GM15510 (cell line): ENCODE data around the gene SKAP1.
A peak's percentile ranks its signal among the peaks of the same experiment; 100 is the strongest.

Source experiments
- POLR2A ChIP-seq: IDR thresholded peaks from 3 replicates; pipeline ENCODE4 v1.6.1; 2011; ENCODE audit warnings: borderline replicate concordance; ENCODE audit not compliant: insufficient read length; ENCODE audit errors: extremely low read depth

SKAP1 gene

DNA sequence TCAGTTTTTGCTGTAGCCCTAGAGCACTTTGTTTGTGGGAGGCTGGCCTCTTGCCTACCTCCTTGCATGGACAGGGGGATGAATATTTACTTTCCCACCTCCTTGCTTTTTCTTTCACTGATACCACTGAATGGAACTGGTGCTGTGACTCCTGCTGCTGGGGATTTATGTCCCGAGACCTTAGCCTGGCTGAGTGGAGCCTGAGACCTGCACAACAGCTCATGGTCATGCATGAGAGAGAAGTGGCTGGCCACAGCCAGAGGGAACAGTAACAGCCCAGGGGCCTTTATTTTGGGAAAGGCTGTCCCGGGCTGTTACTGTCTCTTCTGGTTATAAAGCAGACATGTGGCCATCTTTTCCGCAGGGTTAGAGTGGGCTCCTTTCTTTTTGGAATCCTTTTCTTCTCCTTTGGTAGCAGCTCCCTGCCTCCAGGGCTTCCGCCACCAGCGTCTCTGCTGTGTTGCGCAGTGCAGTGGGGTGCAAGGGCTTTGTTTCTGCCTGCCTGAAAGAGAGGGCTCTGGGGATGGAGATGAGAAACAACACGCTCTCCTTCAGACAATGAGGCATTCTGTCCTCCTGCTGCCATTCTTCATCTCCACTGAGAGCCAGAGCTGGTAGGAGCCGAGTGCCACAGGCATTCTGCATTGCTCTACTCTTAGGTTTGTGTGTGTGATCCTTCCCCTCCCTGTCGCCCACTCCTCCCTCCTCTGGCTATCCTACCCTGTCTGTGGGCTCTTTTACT, 307.9 kb downstream of the SKAP1 start:
- TF ChIP-seq POLR2A = no peak

DNA sequence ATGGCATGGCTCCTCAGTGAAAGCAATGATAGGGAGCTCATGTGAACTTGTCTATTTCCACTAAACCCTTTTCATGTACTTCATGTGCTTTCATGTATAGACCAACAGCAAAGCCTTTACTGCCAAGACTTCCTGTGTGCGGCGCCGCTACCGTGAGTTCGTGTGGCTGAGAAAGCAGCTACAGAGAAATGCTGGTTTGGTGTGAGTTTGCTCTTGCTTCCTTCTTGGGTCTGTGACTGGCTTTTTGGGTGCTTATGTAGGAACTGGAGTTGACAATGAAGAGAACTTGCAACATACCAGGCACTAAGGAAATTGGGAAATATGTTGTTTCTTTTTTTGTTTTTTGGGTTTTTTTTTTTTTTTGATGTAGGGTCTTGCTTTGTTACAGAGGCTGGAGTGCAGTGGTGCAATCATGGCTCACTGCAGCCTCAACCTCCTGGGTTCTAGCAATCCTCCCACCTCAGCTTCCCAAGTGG, 316.8 kb downstream of the SKAP1 start:
- no peak for TF ChIP-seq POLR2A

DNA sequence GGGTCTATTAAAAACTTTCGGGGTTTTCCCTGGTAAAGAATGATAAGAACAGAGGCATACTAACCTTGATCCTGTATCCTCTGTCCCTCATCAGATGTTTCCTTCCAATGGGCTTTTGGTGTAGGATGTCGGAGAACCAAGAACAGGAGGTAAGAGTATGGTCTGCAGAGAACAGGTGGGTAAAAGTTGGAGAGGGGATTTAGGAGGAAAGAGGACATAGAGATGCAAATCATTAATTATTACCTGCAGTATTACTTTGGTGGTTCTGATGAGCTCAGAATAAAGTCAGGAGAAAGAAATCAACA, 318.1 kb downstream of the SKAP1 start:
- TF ChIP-seq POLR2A = no peak

DNA sequence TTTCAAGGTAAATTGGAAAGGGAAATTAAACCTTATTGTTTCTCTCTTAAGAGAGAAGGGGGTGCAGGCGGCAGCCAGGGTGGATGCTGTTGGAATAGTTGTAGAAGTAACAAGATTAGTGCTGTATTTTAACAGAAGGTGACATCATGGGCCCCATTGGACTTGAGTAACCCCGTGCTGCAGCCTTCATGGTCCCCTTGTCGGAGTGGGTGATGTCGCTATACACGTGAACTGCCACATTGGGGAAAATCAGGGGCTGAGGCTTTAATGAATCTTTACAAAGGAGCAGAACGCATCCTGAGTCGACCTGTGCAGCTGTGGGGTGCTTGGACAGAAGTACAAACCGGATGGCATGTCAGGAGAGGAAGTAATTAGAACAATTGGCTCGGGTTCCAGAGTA, 319.3 kb downstream of the SKAP1 start:
- TF ChIP-seq POLR2A = no peak

DNA sequence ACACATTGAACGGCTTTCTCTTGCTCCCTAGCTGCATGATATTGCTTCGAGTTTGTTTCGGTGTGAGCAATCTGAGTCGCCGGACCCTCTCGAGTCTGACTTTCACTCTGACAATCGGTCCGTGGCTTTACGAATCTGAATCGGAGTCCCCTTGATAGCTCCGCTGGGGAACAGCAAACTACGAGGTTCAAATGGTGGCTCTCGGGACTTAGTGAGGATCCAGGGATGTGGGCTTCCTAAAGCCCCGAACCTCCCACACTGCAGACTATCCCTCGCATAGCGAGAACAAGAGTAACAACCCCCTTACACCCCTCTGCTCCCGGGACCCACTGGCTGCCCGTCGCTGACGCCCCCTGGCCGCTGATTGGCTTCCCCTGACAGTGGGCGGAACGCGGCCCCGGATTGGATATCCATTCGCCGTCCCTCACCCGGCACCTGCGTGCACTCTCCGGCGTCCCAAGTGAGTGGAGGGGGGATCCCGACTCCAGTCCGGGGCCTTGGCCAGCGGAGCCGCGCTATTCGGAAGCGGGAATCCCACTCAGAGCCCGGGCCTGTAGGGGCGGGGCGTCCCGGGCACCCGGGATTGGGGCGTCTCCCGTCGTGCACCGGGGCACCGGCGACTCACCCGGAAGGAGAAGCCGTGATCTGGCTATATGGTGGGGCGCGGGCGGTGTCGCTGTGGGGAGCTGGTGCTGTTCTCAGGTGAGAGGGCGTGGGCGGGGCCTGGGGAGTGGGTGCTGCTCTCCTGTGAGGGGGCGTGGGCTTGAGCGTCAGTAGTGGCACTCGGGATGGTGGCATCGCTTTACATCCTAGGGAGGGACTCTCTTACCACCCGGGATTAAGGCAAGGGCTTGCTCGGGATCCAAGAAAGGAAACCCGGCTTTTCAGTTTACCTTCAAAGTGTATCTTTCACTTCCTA, 322.6 kb downstream of the SKAP1 start, which contains the start of gene SNX11:
SNX11 (plus strand) TSS at position 630 of the 919 bp plus-strand sequence. CDS start 4,278 bp downstream, outside the sequence.
- TF ChIP-seq POLR2A = peak; percentile 84

DNA sequence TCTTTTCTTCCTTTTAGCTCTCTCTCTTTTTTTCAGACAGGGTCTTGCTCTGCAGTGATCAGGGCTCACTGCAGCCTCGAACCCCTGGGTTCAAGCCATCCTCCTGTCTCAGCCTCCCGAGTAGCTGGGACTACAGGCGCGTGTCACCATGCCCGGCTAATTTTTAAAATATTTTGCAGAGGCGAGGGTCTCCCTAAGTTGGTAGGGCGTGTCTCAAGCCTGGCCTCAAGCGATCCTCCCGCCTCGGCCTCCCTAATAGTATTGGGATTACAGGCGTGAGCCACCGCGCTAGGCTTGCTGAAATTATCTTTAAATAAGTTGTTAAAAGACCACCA, 323.2 kb downstream of the SKAP1 start:
- no peak for TF ChIP-seq POLR2A

DNA sequence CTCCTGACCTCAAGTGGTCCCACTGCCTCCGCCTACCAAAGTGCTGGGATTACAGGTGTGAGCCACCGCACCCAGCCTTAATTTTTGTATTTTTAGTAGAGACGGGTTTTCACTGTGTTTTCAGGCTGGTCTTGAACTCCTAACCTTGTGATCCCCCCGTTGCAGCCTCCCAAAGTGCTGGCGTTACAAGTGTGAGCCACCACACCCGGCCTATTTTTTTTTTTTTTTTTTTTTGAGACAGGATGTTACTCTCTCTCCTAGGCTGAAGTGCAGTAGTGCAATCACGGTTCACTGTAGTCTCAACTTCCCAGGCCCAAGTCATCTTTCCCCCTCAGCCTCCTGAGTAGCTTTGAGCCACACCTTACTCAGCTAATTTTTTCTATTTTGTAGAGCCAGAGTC, 325.6 kb downstream of the SKAP1 start:
- TF ChIP-seq POLR2A = no peak

DNA sequence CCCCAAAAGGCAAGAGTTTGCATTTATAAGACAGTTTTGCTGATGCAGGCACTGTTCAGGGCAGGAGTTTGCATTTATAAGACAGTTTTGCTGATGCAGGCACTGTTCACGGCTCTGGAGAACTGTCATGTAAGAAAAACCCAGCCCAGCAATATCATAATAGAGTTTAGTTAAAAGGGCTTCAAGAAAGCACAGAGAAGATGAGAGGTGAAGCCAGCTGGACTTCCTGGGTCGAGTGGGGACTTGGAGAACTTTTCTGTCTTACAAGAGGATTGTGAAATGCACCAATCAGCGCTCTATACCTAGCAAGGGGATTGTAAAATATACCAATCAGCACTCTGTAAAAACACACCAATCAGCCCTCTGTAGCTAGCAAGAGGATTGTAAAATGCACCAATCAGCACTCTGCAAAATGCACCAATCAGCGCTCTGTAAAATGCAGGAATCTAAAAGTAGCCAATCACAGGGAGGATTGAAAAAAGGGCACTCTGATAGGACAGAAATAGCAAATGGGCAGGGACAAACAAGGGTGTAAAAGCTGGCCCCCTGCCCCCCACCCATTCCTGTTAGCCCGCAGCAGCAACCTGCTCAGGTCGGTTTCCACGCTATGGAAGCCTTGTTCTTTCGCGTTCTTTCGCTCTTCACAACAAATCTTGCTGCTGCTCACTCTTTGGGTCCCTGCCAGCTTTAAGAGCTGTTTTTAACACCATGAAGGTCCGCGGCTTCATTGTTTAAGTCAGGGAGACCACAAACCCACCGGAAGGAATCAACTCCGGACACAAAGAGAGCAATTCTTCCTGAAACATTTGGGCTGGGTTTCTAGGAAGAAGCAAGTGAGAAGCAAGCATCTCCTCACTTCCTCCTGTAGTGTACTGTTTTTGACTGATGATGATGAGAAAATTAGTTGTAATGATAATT, 327.0 kb downstream of the SKAP1 start:
- TF ChIP-seq POLR2A = no peak

DNA sequence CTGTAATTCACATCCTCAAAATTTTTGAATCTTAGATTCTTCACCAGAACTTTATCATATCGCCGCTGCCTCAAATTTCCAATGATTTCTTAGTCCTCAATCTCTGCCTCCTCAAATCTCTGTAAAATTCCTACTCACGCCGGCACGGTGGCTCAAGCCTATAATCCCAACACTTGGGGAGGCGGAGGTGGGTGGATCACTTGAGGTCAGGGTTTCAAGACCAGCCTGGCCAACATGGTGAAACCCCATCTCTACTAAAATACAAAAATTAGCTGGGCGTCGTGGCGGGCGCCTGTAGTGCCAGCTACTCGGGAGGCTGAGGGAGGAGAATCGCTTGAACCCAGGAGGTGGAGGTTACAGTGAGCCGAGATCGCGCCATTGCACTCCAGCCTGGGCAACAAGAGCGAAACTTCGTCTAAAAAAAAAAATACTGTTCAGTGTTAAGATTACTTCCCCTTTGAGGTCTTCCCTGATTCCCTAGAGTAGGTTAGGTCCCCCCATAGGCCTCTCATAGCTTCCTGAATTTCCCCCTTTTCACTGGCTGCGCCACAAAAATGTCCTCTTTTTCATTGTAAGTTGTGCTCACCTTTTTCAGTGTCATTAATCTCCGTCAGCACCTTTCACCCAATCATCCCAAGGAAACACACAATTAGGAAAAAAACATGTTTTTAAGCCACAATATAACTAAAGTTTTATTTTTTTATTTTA, 327.8 kb downstream of the SKAP1 start:
- no peak for TF ChIP-seq POLR2A

DNA sequence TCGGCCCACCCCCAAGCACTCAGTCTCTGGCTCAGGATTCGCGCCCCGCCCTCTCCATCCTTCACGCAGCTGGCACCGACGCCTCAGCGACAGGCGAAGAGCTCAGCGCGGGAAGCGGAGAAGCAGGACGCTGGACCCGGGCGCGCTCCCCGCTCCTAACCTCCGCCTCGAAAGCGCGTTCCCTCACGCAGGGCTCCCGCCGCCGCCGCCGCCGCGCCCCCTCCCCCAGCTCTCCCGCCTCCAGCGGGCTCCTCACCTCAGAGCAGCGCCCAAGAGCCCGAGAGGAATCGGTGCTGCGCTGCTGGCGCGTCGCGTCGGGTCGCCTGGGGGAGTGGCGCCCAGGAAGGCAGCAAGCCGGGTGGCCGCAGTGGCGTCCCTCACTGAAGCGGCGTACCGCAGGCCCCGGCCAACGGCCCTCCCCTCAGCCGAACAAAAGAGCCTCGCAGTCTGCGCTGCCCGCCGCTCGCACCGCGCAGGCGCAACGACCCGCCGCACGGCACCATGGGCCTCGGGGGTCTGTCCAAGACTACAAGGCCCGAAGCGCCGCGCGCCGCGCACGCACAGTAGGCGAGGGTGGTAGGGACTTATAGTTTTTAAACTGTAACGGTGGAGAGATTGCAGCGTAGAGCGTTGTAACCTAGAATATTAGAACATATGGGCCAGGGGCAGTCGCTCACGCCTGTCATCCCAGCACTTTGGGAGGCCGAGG, 328.8 kb downstream of the SKAP1 start, which contains the start of gene CBX1:
CBX1 (minus strand) TSS at position 467 of the 709 bp plus-strand sequence. CDS start 24,474 bp downstream, outside the sequence.
- TF ChIP-seq POLR2A = peak; percentile 60

DNA sequence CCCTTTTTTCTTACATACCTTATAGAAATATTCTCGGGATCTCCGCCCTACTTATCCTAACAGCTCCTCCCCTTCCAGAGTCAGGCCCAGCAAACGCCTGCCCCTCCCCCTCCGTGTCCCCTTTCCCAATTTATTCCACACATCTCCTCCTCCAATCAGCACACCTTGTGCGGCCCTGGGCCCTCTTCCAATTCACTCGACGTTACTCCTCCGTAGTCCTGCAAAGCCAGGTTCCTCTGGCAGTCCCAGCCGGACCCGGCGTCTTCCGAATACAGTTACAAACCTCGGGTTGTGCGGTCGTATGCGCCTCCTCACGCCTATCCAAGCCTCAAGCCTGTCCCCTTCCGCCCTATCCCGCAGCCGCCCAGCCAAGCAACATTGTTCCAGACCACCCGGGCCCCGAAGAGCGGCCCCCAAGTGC, 329.4 kb downstream of the SKAP1 start:
- TF ChIP-seq POLR2A = no peak

DNA sequence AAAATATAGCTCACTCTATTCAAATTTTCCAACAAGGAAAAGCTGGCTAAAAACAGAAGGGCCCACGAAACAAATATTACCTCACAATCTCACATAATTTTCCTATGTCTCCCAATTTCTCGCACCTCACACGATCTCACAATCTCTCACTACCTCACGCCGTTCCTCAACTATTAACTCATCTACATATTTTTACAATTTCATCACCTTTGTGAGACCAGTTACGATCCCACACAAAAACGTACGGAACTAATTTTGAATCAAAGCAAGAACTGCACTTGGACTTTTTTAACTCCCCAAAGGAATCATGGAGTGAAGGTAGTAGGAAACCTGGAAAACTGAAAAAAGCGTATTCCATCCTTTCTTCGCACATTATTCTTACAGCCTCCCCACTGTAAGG, 329.9 kb downstream of the SKAP1 start:
- no peak for TF ChIP-seq POLR2A

DNA sequence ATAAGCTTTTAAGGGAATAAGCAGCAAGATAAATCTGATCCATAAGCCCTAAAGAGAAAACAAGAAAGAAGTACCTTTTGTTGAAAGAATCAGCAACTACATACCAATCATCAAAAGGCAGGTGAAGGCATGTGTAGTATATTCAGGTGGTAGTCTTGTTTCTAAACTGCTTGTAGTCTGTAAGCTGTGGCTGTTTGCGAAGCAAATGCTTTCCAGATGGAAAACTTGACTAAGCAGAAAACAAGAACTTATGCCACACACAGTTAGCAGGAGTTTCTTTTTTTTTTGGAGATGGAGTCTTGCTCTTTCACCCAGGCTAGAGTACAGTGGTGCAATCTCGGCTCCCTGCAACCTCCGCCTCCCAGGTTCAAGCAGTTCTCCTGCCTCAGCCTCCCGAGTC, 334.4 kb downstream of the SKAP1 start:
- TF ChIP-seq POLR2A = no peak
